ENCODE measurements around the gene INTS11. TPM values are rescaled to one million over a fixed set of nuclear protein-coding genes. Genes with fewer than 3 reads are reported as not detected.

Gene INTS11
- total RNA-seq, 3 donors from 2014 or later (not counting 1 experiment from before 2014, with no cell fraction given), result 150 to 189 (median 181) TPM

DNA sequence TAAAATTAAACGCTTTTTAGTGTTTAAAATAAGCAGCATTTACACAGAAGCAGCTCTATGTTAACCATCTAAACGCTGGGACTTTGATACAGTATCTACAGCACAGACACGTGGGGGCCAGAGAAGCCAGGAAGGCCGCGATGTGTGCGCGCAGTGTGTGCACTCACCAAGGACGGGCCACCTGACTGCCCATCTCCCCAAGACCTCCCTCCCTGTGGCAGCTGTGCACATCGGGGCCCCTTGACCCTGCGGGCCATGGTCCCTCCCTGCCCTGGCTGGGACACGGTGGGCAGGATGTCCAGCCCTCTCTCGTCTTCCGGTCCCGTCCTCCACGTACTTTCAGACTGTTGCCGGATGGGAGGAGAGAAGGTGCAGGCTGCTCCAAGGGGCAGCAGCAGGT is 10.8 kb upstream of the INTS11 start:
- intact Hi-C loops (cut with micrococcal nuclease), result no loop called here
- Histone ChIP-seq H3K4me1 (ENCODE audit: control insufficient read depth, insufficient read depth, low read length) (no peaks in the 10 kb centered on the region), H3K36me3 (ENCODE audit: control insufficient read depth, insufficient read depth, low read length) (peaks cover 2% of the 10 kb centered on the region), H3K9me3 (ENCODE audit: control insufficient read depth, insufficient read depth, low read length) (no peaks in the 10 kb centered on the region), H3K27me3 (ENCODE audit: control insufficient read depth, insufficient read depth, low read length) (no peaks in the 10 kb centered on the region), H3K27ac (ENCODE audit: low read length) (no peak overlapping the region), H3K4me3 (ENCODE audit: low read length) (no peak overlapping the region)
- no peak overlapping the region for H3K4me3 Mint-ChIP-seq
- no peaks in the 10 kb centered on the region for H3K36me3 Mint-ChIP-seq
- DNase-seq, result no peak
- 92% methylated on average over 15 of the region's 16 CpGs for WGBS (ENCODE audit: insufficient coverage)
- no peak overlapping the region for H3K27ac Mint-ChIP-seq
- no peaks in the 10 kb centered on the region for H3K9me3 Mint-ChIP-seq
- ATAC-seq, result no peak
- TF ChIP-seq, protein P1, sequence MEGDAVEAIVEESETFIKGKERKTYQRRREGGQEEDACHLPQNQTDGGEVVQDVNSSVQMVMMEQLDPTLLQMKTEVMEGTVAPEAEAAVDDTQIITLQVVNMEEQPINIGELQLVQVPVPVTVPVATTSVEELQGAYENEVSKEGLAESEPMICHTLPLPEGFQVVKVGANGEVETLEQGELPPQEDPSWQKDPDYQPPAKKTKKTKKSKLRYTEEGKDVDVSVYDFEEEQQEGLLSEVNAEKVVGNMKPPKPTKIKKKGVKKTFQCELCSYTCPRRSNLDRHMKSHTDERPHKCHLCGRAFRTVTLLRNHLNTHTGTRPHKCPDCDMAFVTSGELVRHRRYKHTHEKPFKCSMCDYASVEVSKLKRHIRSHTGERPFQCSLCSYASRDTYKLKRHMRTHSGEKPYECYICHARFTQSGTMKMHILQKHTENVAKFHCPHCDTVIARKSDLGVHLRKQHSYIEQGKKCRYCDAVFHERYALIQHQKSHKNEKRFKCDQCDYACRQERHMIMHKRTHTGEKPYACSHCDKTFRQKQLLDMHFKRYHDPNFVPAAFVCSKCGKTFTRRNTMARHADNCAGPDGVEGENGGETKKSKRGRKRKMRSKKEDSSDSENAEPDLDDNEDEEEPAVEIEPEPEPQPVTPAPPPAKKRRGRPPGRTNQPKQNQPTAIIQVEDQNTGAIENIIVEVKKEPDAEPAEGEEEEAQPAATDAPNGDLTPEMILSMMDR (IDR thresholded peaks at IDR 0.05), result no peak
- H3K27me3 Mint-ChIP-seq (ENCODE audit: low read depth in 2 of 2), result no peaks in the 10 kb centered on the region
- no peaks in the 10 kb centered on the region for H3K4me1 Mint-ChIP-seq

DNA sequence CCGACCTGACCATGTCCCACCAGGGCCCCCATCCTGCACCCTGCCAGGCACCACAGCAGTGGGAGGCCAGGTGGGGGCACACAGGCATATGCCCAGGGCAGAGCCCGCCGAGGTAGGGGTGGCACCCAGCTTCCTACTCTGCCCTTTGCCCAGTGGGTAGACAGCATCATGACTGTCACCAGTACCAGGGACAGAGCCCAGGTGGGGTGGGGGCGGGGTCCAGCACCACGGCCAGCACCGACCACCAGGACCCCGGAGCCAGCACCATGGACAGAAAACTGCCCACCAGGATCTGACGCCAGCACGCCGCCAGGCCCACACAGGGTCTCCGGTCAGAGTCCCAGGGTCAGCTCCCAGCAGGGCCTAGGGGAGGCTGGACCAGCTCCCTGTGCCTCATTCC is 10.4 kb upstream of the INTS11 start:
- no peak overlapping the region for H3K4me3 Mint-ChIP-seq
- H3K4me3 ChIP-seq (ENCODE audit: low read length), result no peak overlapping the region
- WGBS (ENCODE audit: insufficient coverage), result 87% methylated on average over 11 of the region's 11 CpGs
- no peaks in the 10 kb centered on the region for H3K36me3 Mint-ChIP-seq
- H3K27ac ChIP-seq (ENCODE audit: low read length), result no peak overlapping the region
- DNase-seq (no peak), ATAC-seq (no peak)
- no peaks in the 10 kb centered on the region for H3K9me3 ChIP-seq (ENCODE audit: control insufficient read depth, insufficient read depth, low read length)
- no peak overlapping the region for H3K27ac Mint-ChIP-seq
- intact Hi-C loops (cut with micrococcal nuclease), result no loop called here
- H3K9me3 Mint-ChIP-seq, result no peaks in the 10 kb centered on the region
- H3K27me3 Mint-ChIP-seq (ENCODE audit: low read depth in 2 of 2), result no peaks in the 10 kb centered on the region
- H3K27me3 ChIP-seq (ENCODE audit: control insufficient read depth, insufficient read depth, low read length), result no peaks in the 10 kb centered on the region
- H3K36me3 ChIP-seq (ENCODE audit: control insufficient read depth, insufficient read depth, low read length), result no peaks in the 10 kb centered on the region
- TF ChIP-seq, protein P1 (IDR thresholded peaks at IDR 0.05), result no peak
- H3K4me1 Mint-ChIP-seq, result no peaks in the 10 kb centered on the region
- no peaks in the 10 kb centered on the region for H3K4me1 ChIP-seq (ENCODE audit: control insufficient read depth, insufficient read depth, low read length)

DNA sequence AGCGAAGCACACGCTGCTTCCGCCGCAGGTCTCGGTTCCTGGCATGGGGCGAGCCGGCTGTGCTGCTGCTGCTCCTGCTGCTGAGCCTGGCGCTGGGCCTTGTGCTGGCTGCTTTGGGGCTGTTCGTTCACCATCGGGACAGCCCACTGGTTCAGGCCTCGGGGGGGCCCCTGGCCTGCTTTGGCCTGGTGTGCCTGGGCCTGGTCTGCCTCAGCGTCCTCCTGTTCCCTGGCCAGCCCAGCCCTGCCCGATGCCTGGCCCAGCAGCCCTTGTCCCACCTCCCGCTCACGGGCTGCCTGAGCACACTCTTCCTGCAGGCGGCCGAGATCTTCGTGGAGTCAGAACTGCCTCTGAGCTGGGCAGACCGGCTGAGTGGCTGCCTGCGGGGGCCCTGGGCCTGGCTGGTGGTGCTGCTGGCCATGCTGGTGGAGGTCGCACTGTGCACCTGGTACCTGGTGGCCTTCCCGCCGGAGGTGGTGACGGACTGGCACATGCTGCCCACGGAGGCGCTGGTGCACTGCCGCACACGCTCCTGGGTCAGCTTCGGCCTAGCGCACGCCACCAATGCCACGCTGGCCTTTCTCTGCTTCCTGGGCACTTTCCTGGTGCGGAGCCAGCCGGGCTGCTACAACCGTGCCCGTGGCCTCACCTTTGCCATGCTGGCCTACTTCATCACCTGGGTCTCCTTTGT is 9.2 kb upstream of the INTS11 start:
- no peaks in the 10 kb centered on the region for H3K27me3 Mint-ChIP-seq (ENCODE audit: low read depth in 2 of 2)
- DNase-seq (no peak), ATAC-seq (no peak)
- no peaks in the 10 kb centered on the region for H3K9me3 Mint-ChIP-seq
- H3K4me1 Mint-ChIP-seq, result no peaks in the 10 kb centered on the region
- 94% methylated on average over 36 of the region's 36 CpGs for WGBS (ENCODE audit: insufficient coverage)
- H3K4me1 ChIP-seq (ENCODE audit: control insufficient read depth, insufficient read depth, low read length), result no peaks in the 10 kb centered on the region
- H3K36me3 ChIP-seq (ENCODE audit: control insufficient read depth, insufficient read depth, low read length), result no peaks in the 10 kb centered on the region
- no peaks in the 10 kb centered on the region for H3K36me3 Mint-ChIP-seq
- H3K27ac Mint-ChIP-seq, result peak overlapping the region in 1 of 2 donors; percentile 33
- TF ChIP-seq, protein P1 (IDR thresholded peaks at IDR 0.05), result no peak
- H3K27ac ChIP-seq (ENCODE audit: low read length), result no peak overlapping the region
- no peaks in the 10 kb centered on the region for H3K9me3 ChIP-seq (ENCODE audit: control insufficient read depth, insufficient read depth, low read length)
- no peak overlapping the region for H3K4me3 Mint-ChIP-seq
- intact Hi-C loops (cut with micrococcal nuclease), result no loop called here
- no peaks in the 10 kb centered on the region for H3K27me3 ChIP-seq (ENCODE audit: control insufficient read depth, insufficient read depth, low read length)
- no peak overlapping the region for H3K4me3 ChIP-seq (ENCODE audit: low read length)
